H9 (cell line): ENCODE data around the gene RAD9B. TPM values are rescaled to one million over a fixed set of nuclear protein-coding genes. Genes with fewer than 3 reads are reported as not detected.

Source experiments
- DNase-seq: peaks from one replicate; pipeline ENCODE4 v3.0.0-alpha.2; 2017
- H2AFZ ChIP-seq: one replicate; pipeline ENCODE4 v1.6.1; 2013; ENCODE audit warnings: mild to moderate bottlenecking, low read length, control low read depth, moderate library complexity
- H2AK5ac ChIP-seq: 2 replicates; pipeline ENCODE4 v1.6.1; 2013; ENCODE audit warnings: low read length, control low read depth, mixed read lengths; ENCODE audit not compliant: insufficient read length
- H2BK120ac ChIP-seq: one replicate; pipeline ENCODE4 v1.6.1; 2013; ENCODE audit warnings: low read depth, mild to moderate bottlenecking, low read length, control low read depth, inconsistent platforms; ENCODE audit not compliant: poor library complexity, severe bottlenecking
- H2BK12ac ChIP-seq: 2 replicates; pipeline ENCODE4 v1.6.1; 2013; ENCODE audit warnings: low read length, control low read depth, mixed read lengths, low read depth; ENCODE audit not compliant: insufficient read length
- H2BK15ac ChIP-seq: 2 replicates; pipeline ENCODE4 v1.6.1; 2013; ENCODE audit warnings: low read depth, low read length, control low read depth
- H2BK20ac ChIP-seq: one replicate; pipeline ENCODE4 v1.6.1; 2013; ENCODE audit warnings: low read depth, mild to moderate bottlenecking, low read length, control low read depth, inconsistent platforms; ENCODE audit not compliant: poor library complexity, severe bottlenecking
- H2BK5ac ChIP-seq: 2 replicates; pipeline ENCODE4 v1.6.1; 2013; ENCODE audit warnings: low read length, control low read depth, mixed read lengths; ENCODE audit not compliant: insufficient read length
- H3K14ac ChIP-seq: 2 replicates; pipeline ENCODE4 v1.6.1; 2013; ENCODE audit warnings: low read length, control low read depth; ENCODE audit not compliant: insufficient read depth
- H3K18ac ChIP-seq: 2 replicates; pipeline ENCODE4 v1.6.1; 2013; ENCODE audit warnings: low read depth, mild to moderate bottlenecking, mixed read lengths, low read length, control low read depth; ENCODE audit not compliant: insufficient read length
- H3K23ac ChIP-seq: 2 replicates; pipeline ENCODE4 v1.6.1; 2013; ENCODE audit warnings: low read length, control low read depth, mixed read lengths, low read depth; ENCODE audit not compliant: insufficient read length
- H3K23me2 ChIP-seq: 2 replicates; pipeline ENCODE4 v1.6.1; 2013; ENCODE audit warnings: low read depth, mild to moderate bottlenecking, mixed read lengths, low read length, control low read depth; ENCODE audit not compliant: insufficient read length, poor library complexity, severe bottlenecking
- H3K27ac ChIP-seq: 2 replicates; pipeline ENCODE4 v1.5.1; 2013; ENCODE audit warnings: low read length, control low read depth, mixed read lengths, low read depth; ENCODE audit not compliant: insufficient read length
- H3K27me3 ChIP-seq: 2 replicates; pipeline ENCODE4 v1.6.1; 2013; ENCODE audit warnings: low read length, control low read depth, inconsistent platforms; ENCODE audit not compliant: insufficient read depth
- H3K4ac ChIP-seq: 2 replicates; pipeline ENCODE4 v1.6.1; 2013; ENCODE audit warnings: low read depth, mild to moderate bottlenecking, control low read depth, inconsistent platforms, low read length, moderate library complexity
- H3K4me1 ChIP-seq: 2 replicates; pipeline ENCODE4 v1.6.1; 2013; ENCODE audit warnings: low read length, control low read depth, inconsistent platforms; ENCODE audit not compliant: insufficient read depth
- H3K4me2 ChIP-seq: 2 replicates; pipeline ENCODE4 v1.6.1; 2013; ENCODE audit warnings: low read length, control low read depth, mixed read lengths; ENCODE audit not compliant: insufficient read length, insufficient read depth
- H3K56ac ChIP-seq: 2 replicates; pipeline ENCODE4 v1.6.1; 2013; ENCODE audit warnings: low read depth, mild to moderate bottlenecking, mixed read lengths, low read length, control low read depth; ENCODE audit not compliant: insufficient read length
- H3K79me1 ChIP-seq: 2 replicates; pipeline ENCODE4 v1.6.1; 2013; ENCODE audit warnings: low read depth, mild to moderate bottlenecking, moderate library complexity, low read length, control low read depth, inconsistent platforms; ENCODE audit not compliant: insufficient read depth, poor library complexity, severe bottlenecking
- H3K79me2 ChIP-seq: 2 replicates; pipeline ENCODE4 v1.6.1; 2013; ENCODE audit warnings: low read length, control low read depth, inconsistent platforms; ENCODE audit not compliant: insufficient read depth
- H3K9ac ChIP-seq: 2 replicates; pipeline ENCODE4 v1.6.1; 2013; ENCODE audit warnings: low read length, control low read depth, mixed read lengths; ENCODE audit not compliant: insufficient read length; ENCODE audit errors: extremely low read depth
- H3K9me3 ChIP-seq: one replicate; pipeline ENCODE4 v1.6.1; 2013; ENCODE audit warnings: low read depth, low read length, inconsistent platforms; ENCODE audit not compliant: control insufficient read depth
- H3T11ph ChIP-seq: one replicate; pipeline ENCODE4 v1.6.1; 2013; ENCODE audit warnings: mild to moderate bottlenecking, low read length, control low read depth, inconsistent platforms
- H4K20me1 ChIP-seq: one replicate; pipeline ENCODE4 v1.6.1; 2013; ENCODE audit not compliant: control insufficient read depth, insufficient read length, insufficient read depth
- H4K5ac ChIP-seq: 2 replicates; pipeline ENCODE4 v1.6.1; 2013; ENCODE audit warnings: low read depth, mild to moderate bottlenecking, mixed read lengths, low read length, control low read depth; ENCODE audit not compliant: insufficient read length
- H4K8ac ChIP-seq: replicated peaks from 2 replicates; pipeline ENCODE4 v1.6.1; 2013; ENCODE audit warnings: low read length, control low read depth, mixed read lengths, low read depth; ENCODE audit not compliant: insufficient read length
- H4K91ac ChIP-seq: 2 replicates; pipeline ENCODE4 v1.6.1; 2013; ENCODE audit warnings: low read depth, mild to moderate bottlenecking, moderate library complexity, mixed read lengths, low read length, control low read depth; ENCODE audit not compliant: insufficient read length
- H3K27ac Mint-ChIP-seq, 3 experiments: 2 replicates in 2 of 3; 3 replicates in 1 of 3; pipeline ENCODE4 v1.8.0; 2020 to 2021; ENCODE audit warnings: mixed read lengths in 3 of 3, mild to moderate bottlenecking in 1 of 3, moderate library complexity in 1 of 3
- H3K27me3 Mint-ChIP-seq: 2 replicates; pipeline ENCODE4 v1.8.0; 2021; ENCODE audit warnings: low read depth, mild to moderate bottlenecking, moderate library complexity, mixed read lengths
- H3K36me3 Mint-ChIP-seq, 3 experiments: 2 replicates in 2 of 3; 3 replicates in 1 of 3; pipeline ENCODE4 v1.8.0; 2020 to 2021; ENCODE audit warnings: low read depth in 3 of 3, mixed read lengths in 3 of 3; ENCODE audit not compliant: insufficient read depth in 1 of 3
- H3K4me1 Mint-ChIP-seq, 2 experiments: 2 replicates each; pipeline ENCODE4 v1.8.0; 2020; ENCODE audit warnings: mixed read lengths in 2 of 2
- H3K4me3 Mint-ChIP-seq, 2 experiments: 2 replicates in 1 of 2; 3 replicates in 1 of 2; pipeline ENCODE4 v1.8.0; 2020 to 2021; ENCODE audit warnings: mild to moderate bottlenecking in 2 of 2, mixed read lengths in 2 of 2, moderate library complexity in 1 of 2
- H3K9me3 Mint-ChIP-seq, 2 experiments: 2 replicates in 1 of 2; 3 replicates in 1 of 2; pipeline ENCODE4 v1.8.0; 2020; ENCODE audit warnings: mild to moderate bottlenecking in 2 of 2, mixed read lengths in 2 of 2, moderate library complexity in 1 of 2
- CTCF ChIP-seq: fragments of 200-600 bp; sonication (generic); conservative IDR thresholded peaks from 3 replicates; pipeline ENCODE4 v1.8.0; 2021; ENCODE audit warnings: antibody characterized with exemption, mild to moderate bottlenecking
- WGBS: extraction: QIAGEN DNeasy Blood & Tissue Kit; methylation state at CpG from one replicate; pipeline ENCODE4 v1.1.7; 2013; ENCODE audit warnings: missing lambda C conversion rate, low lambda C conversion rate, mixed read lengths; ENCODE audit not compliant: insufficient read length; ENCODE audit errors: extremely low coverage; 5-methylcytosine and 5-hydroxymethylcytosine counted together
- total RNA-seq: library from RNA; stranded (reverse); gene quantifications from 2 replicates; pipeline ENCODE4 v1.2.1, GENCODE V29; 2021

RAD9B gene
- total RNA-seq, 1 experiment from 2014 or later, result not detected

- Histone ChIP-seq H4K8ac (no peak overlapping the region), H4K91ac (no peak overlapping the region), H3K79me2 (no peaks in the 10 kb centered on the region), H2BK120ac (no peak overlapping the region), H3K27me3 (no peaks in the 10 kb centered on the region), H3K27ac (no peak overlapping the region), H3K9ac (no peak overlapping the region), H2BK12ac (no peak overlapping the region), H3K18ac (no peak overlapping the region), H3K4me1 (no peaks in the 10 kb centered on the region), H3K23ac (no peak overlapping the region), H3K4ac (no peak overlapping the region), H4K20me1 (no peaks in the 10 kb centered on the region), H2AFZ (no peak overlapping the region), H3K56ac (no peak overlapping the region), H2AK5ac (no peak overlapping the region), H4K5ac (no peak overlapping the region), H2BK5ac (no peak overlapping the region), H3K14ac (no peak overlapping the region), H3K9me3 (no peaks in the 10 kb centered on the region), H2BK15ac (no peak overlapping the region), H3K23me2 (no peaks in the 10 kb centered on the region), H2BK20ac (no peak overlapping the region), H3T11ph (no peak overlapping the region), H3K79me1 (no peaks in the 10 kb centered on the region), H3K4me2 (no peak overlapping the region)
- WGBS, result no CpG with 5 or more reads among the region's 1 CpG
- DNase-seq, result no peak
- TF ChIP-seq CTCF, result no peak
- Mint-ChIP-seq H3K9me3 (no peaks in the 10 kb centered on the region), H3K27me3 (peaks cover 3% of the 10 kb centered on the region), H3K4me3 (no peak overlapping the region), H3K27ac (no peak overlapping the region), H3K36me3 (no peaks in the 10 kb centered on the region), H3K4me1 (no peaks in the 10 kb centered on the region)
These were observed 12.2 kb downstream of the RAD9B start for GRCh38 chr12:110514363-110514762.
